MM.1S (cell line): ENCODE data around the gene DRC7.

Source experiments
- DNase-seq: peaks from one replicate; pipeline ENCODE4 v3.0.0-alpha.2; 2015
- H2AFZ ChIP-seq: fragments of 300-600 bp; sonication (generic); 2 replicates; pipeline ENCODE4 v1.6.0; 2016; ENCODE audit warnings: antibody characterized with exemption, low read length
- H3F3A ChIP-seq: fragments of 300-600 bp; sonication (generic); 2 replicates; pipeline ENCODE4 v1.6.1; 2016; ENCODE audit warnings: mild to moderate bottlenecking, antibody characterized with exemption, low read length, moderate library complexity, mixed read lengths; ENCODE audit not compliant: insufficient read depth
- H3K27ac ChIP-seq: fragments of 300-600 bp; sonication (generic); 2 replicates; pipeline ENCODE4 v1.5.1; 2016; ENCODE audit warnings: mild to moderate bottlenecking, low read length
- H3K27me3 ChIP-seq: fragments of 300-600 bp; sonication (generic); replicated peaks from 2 replicates; pipeline ENCODE4 v1.6.0; 2016; ENCODE audit warnings: low read length; ENCODE audit not compliant: insufficient read depth
- H3K36me3 ChIP-seq: fragments of 300-600 bp; sonication (generic); replicated peaks from 2 replicates; pipeline ENCODE4 v1.6.1; 2016; ENCODE audit warnings: mild to moderate bottlenecking, low read length, mixed read lengths; ENCODE audit not compliant: insufficient read depth
- H3K4me1 ChIP-seq: fragments of 300-600 bp; sonication (generic); 2 replicates; pipeline ENCODE4 v1.6.1; 2016; ENCODE audit warnings: low read length, mixed read lengths
- H3K4me2 ChIP-seq: fragments of 300-600 bp; sonication (generic); 2 replicates; pipeline ENCODE4 v1.6.0; 2016; ENCODE audit warnings: low read depth, low read length
- H3K4me3 ChIP-seq: fragments of 300-600 bp; sonication (generic); 2 replicates; pipeline ENCODE4 v1.5.1; 2016; ENCODE audit warnings: low read length, mixed read lengths
- H3K79me2 ChIP-seq: fragments of 300-600 bp; sonication (generic); 2 replicates; pipeline ENCODE4 v1.6.1; 2016; ENCODE audit warnings: mixed run types, low read length, mixed read lengths
- H3K9ac ChIP-seq: fragments of 300-600 bp; sonication (generic); 2 replicates; pipeline ENCODE4 v1.6.1; 2016; ENCODE audit warnings: low read length, mixed read lengths
- H3K9me2 ChIP-seq: fragments of 300-600 bp; sonication (generic); replicated peaks from 2 replicates; pipeline ENCODE4 v1.6.1; 2016; ENCODE audit warnings: mild to moderate bottlenecking, low read length, mixed read lengths; ENCODE audit not compliant: insufficient read depth
- H3K9me3 ChIP-seq: fragments of 300-600 bp; sonication (generic); replicated peaks from 2 replicates; pipeline ENCODE4 v1.6.1; 2016; ENCODE audit warnings: mild to moderate bottlenecking, low read length, mixed read lengths; ENCODE audit not compliant: insufficient read depth
- H4K20me1 ChIP-seq: fragments of 300-600 bp; sonication (generic); 2 replicates; pipeline ENCODE4 v1.6.1; 2016; ENCODE audit warnings: mild to moderate bottlenecking, low read length, moderate library complexity, mixed read lengths; ENCODE audit not compliant: insufficient read depth
- CTCF ChIP-seq: fragments of 300-600 bp; sonication (generic); IDR thresholded peaks from 2 replicates; pipeline ENCODE4 v1.5.1; 2016; ENCODE audit warnings: antibody characterized with exemption, low read length, mixed read lengths
- EZH2 ChIP-seq: fragments of 300-600 bp; sonication (generic); optimal IDR thresholded peaks from 2 replicates; pipeline ENCODE3; 2017; ENCODE audit warnings: low read depth, mild to moderate bottlenecking, antibody characterized with exemption, low read length, mixed read lengths
- EZH2phosphoT487 ChIP-seq: fragments of 300-600 bp; sonication (generic); IDR thresholded peaks from 2 replicates; pipeline ENCODE4 v1.6.1; 2018; ENCODE audit warnings: antibody characterized with exemption, low read length

Gene DRC7

GRCh38 chr16:57707331-57707730 is 12.7 kb downstream of the DRC7 start:
- Histone ChIP-seq H4K20me1 (no peaks in the 10 kb centered on the region), H3K79me2 (no peaks in the 10 kb centered on the region), H3K4me3 (no peak overlapping the region), H3F3A (no peaks in the 10 kb centered on the region), H3K4me2 (no peak overlapping the region), H3K4me1 (no peaks in the 10 kb centered on the region), H3K27ac (no peak overlapping the region), H2AFZ (no peak overlapping the region), H3K36me3 (no peaks in the 10 kb centered on the region), H3K9me3 (no peaks in the 10 kb centered on the region), H3K9me2 (no peaks in the 10 kb centered on the region), H3K9ac (no peak overlapping the region), H3K27me3 (0 out of 2 replicates have a peak, but pooled peaks cover 7% of the 10 kb centered on the region)
- DNase-seq, result no peak
- TF ChIP-seq EZH2 (no peak), EZH2phosphoT487 (no peak), CTCF (no peak)

- Histone ChIP-seq H3K36me3 (no peaks in the 10 kb centered on the region), H3K9ac (no peak overlapping the region), H3F3A (no peaks in the 10 kb centered on the region), H2AFZ (no peak overlapping the region), H4K20me1 (no peaks in the 10 kb centered on the region), H3K9me3 (no peaks in the 10 kb centered on the region), H3K4me1 (no peaks in the 10 kb centered on the region), H3K4me3 (no peak overlapping the region), H3K4me2 (no peak overlapping the region), H3K27me3 (peaks cover 7% of the 10 kb centered on the region; the same call in 1 of the 2 replicates), H3K79me2 (no peaks in the 10 kb centered on the region), H3K9me2 (no peaks in the 10 kb centered on the region), H3K27ac (no peak overlapping the region)
- TF ChIP-seq EZH2 (no peak), EZH2phosphoT487 (no peak), CTCF (no peak)
- DNase-seq, result no peak
Observed at GRCh38 chr16:57708168-57708567, 13.6 kb downstream of the DRC7 start.

- H3K4me1 ChIP-seq, result no peaks in the 10 kb centered on the region
- no peaks in the 10 kb centered on the region for H3K9me2 ChIP-seq
- H3K4me2 ChIP-seq, result no peak overlapping the region
- no peak overlapping the region for H3K27ac ChIP-seq
- no peak overlapping the region for H3K9ac ChIP-seq
- no peaks in the 10 kb centered on the region for H3K36me3 ChIP-seq
- H3K4me3 ChIP-seq, result no peak overlapping the region
- no peak overlapping the region for H2AFZ ChIP-seq
- H4K20me1 ChIP-seq, result no peaks in the 10 kb centered on the region
- H3K9me3 ChIP-seq, result no peaks in the 10 kb centered on the region
- peaks cover 1% of the 10 kb centered on the region; the same call in 1 of the 2 replicates for H3K27me3 ChIP-seq
- no peak for DNase-seq
- H3K79me2 ChIP-seq, result no peaks in the 10 kb centered on the region
- TF ChIP-seq CTCF (no peak), EZH2 (no peak), EZH2phosphoT487 (no peak)
- no peaks in the 10 kb centered on the region for H3F3A ChIP-seq
Observed at GRCh38 chr16:57709663-57710062, 15.1 kb downstream of the DRC7 start.
